ENCODE measurements around the gene KNDC1.

GRCh38 chr10:133259602-133259989 is 99.6 kb downstream of the KNDC1 start:
- TF ChIP-seq, protein P1, sequence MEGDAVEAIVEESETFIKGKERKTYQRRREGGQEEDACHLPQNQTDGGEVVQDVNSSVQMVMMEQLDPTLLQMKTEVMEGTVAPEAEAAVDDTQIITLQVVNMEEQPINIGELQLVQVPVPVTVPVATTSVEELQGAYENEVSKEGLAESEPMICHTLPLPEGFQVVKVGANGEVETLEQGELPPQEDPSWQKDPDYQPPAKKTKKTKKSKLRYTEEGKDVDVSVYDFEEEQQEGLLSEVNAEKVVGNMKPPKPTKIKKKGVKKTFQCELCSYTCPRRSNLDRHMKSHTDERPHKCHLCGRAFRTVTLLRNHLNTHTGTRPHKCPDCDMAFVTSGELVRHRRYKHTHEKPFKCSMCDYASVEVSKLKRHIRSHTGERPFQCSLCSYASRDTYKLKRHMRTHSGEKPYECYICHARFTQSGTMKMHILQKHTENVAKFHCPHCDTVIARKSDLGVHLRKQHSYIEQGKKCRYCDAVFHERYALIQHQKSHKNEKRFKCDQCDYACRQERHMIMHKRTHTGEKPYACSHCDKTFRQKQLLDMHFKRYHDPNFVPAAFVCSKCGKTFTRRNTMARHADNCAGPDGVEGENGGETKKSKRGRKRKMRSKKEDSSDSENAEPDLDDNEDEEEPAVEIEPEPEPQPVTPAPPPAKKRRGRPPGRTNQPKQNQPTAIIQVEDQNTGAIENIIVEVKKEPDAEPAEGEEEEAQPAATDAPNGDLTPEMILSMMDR (optimal IDR thresholded peaks at IDR 0.05 in 1 of 3, IDR thresholded peaks at IDR 0.05 in 1 of 3, conservative IDR thresholded peaks at IDR 0.05 in 1 of 3; ENCODE audit: extremely low read depth in 1 of 3, insufficient read depth in 2 of 3, low read length in 3 of 3), result no peak
- no peak for TF ChIP-seq EZH2 (IDR thresholded peaks at IDR 0.05; ENCODE audit: low read length)
